ENCODE data around the gene KCNMB1. TPM values are rescaled to one million over a fixed set of nuclear protein-coding genes. Genes with fewer than 3 reads are reported as not detected.

The KCNMB1 gene
- total RNA-seq, 1 donor from 2014 or later, result 0.29 TPM

- TF ChIP-seq, protein P1, sequence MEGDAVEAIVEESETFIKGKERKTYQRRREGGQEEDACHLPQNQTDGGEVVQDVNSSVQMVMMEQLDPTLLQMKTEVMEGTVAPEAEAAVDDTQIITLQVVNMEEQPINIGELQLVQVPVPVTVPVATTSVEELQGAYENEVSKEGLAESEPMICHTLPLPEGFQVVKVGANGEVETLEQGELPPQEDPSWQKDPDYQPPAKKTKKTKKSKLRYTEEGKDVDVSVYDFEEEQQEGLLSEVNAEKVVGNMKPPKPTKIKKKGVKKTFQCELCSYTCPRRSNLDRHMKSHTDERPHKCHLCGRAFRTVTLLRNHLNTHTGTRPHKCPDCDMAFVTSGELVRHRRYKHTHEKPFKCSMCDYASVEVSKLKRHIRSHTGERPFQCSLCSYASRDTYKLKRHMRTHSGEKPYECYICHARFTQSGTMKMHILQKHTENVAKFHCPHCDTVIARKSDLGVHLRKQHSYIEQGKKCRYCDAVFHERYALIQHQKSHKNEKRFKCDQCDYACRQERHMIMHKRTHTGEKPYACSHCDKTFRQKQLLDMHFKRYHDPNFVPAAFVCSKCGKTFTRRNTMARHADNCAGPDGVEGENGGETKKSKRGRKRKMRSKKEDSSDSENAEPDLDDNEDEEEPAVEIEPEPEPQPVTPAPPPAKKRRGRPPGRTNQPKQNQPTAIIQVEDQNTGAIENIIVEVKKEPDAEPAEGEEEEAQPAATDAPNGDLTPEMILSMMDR (IDR thresholded peaks at IDR 0.05; ENCODE audit: partially characterized antibody, unreplicated experiment), result no peak
- H3K4me1 Mint-ChIP-seq (ENCODE audit: low read depth, unreplicated experiment), result no peaks in the 10 kb centered on the region
- H3K36me3 Mint-ChIP-seq (ENCODE audit: unreplicated experiment), result peaks cover 5% of the 10 kb centered on the region
- no peak overlapping the region for H3K27ac Mint-ChIP-seq (ENCODE audit: unreplicated experiment)
- no peak overlapping the region for H3K4me3 Mint-ChIP-seq (ENCODE audit: unreplicated experiment)
- H3K9me3 Mint-ChIP-seq (ENCODE audit: unreplicated experiment), result peaks cover 2% of the 10 kb centered on the region
- H3K27me3 Mint-ChIP-seq (ENCODE audit: unreplicated experiment), result no peaks in the 10 kb centered on the region
- DNase-seq, result no peak
Measured at GRCh38 chr5:170342153-170342725, 46.9 kb downstream of the KCNMB1 start.

DNA sequence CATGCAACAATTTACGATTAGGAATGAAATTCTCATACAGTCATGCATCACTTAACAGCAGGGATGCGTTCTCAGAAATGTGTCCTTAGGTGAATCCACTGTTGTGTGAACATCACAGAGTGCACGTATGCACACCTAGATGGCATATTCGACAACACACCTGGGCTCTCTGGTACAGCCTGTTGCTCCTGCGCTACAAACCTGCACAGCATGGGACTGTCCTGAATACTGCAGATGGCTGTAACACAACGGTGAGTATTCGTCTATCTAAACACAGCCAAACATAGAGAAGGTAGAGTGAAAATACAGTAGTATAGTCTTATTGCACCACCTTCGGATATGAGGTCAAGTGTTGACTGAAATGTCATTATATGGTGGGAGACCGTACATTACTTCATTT, 47.6 kb downstream of the KCNMB1 start:
- Mint-ChIP-seq H3K9me3 (ENCODE audit: unreplicated experiment) (peaks cover 2% of the 10 kb centered on the region), H3K27me3 (ENCODE audit: unreplicated experiment) (no peaks in the 10 kb centered on the region), H3K36me3 (ENCODE audit: unreplicated experiment) (peaks cover 5% of the 10 kb centered on the region), H3K4me1 (ENCODE audit: low read depth, unreplicated experiment) (no peaks in the 10 kb centered on the region), H3K27ac (ENCODE audit: unreplicated experiment) (no peak overlapping the region), H3K4me3 (ENCODE audit: unreplicated experiment) (no peak overlapping the region)
- no peak for DNase-seq
- TF ChIP-seq, protein P1 (IDR thresholded peaks at IDR 0.05; ENCODE audit: partially characterized antibody, unreplicated experiment), result no peak

- no peak overlapping the region for H3K27ac Mint-ChIP-seq (ENCODE audit: unreplicated experiment)
- no peaks in the 10 kb centered on the region for H3K4me1 Mint-ChIP-seq (ENCODE audit: low read depth, unreplicated experiment)
- peaks cover 2% of the 10 kb centered on the region for H3K9me3 Mint-ChIP-seq (ENCODE audit: unreplicated experiment)
- H3K4me3 Mint-ChIP-seq (ENCODE audit: unreplicated experiment), result no peak overlapping the region
- TF ChIP-seq, protein P1 (IDR thresholded peaks at IDR 0.05; ENCODE audit: partially characterized antibody, unreplicated experiment), result no peak
- no peak for DNase-seq
- peaks cover 3% of the 10 kb centered on the region for H3K36me3 Mint-ChIP-seq (ENCODE audit: unreplicated experiment)
- H3K27me3 Mint-ChIP-seq (ENCODE audit: unreplicated experiment), result peaks cover 6% of the 10 kb centered on the region
Measured at GRCh38 chr5:170339780-170340167, 49.4 kb downstream of the KCNMB1 start.

GRCh38 chr5:170338933-170339779, 50.0 kb downstream of the KCNMB1 start:
- H3K4me1 Mint-ChIP-seq (ENCODE audit: low read depth, unreplicated experiment), result no peaks in the 10 kb centered on the region
- H3K9me3 Mint-ChIP-seq (ENCODE audit: unreplicated experiment), result peaks cover 2% of the 10 kb centered on the region

More at GRCh38 chr5:170338933-170339779, 50.0 kb downstream of the KCNMB1 start:
- DNase-seq, result no peak
- TF ChIP-seq, protein P1 (IDR thresholded peaks at IDR 0.05; ENCODE audit: partially characterized antibody, unreplicated experiment), result no peak
- H3K4me3 Mint-ChIP-seq (ENCODE audit: unreplicated experiment), result no peak overlapping the region
- no peaks in the 10 kb centered on the region for H3K36me3 Mint-ChIP-seq (ENCODE audit: unreplicated experiment)
- H3K27ac Mint-ChIP-seq (ENCODE audit: unreplicated experiment), result no peak overlapping the region
- H3K27me3 Mint-ChIP-seq (ENCODE audit: unreplicated experiment), result peaks cover 7% of the 10 kb centered on the region

Measured in glutamatergic neuron (in vitro differentiated cells).